GM12801 (cell line): ENCODE results near the gene CDK7.

Source experiments
- TF ChIP-seq, protein P1 (sequence below): IDR thresholded peaks from one replicate; pipeline ENCODE4 v1.5.1; 2011; ENCODE audit warnings: control low read depth; ENCODE audit not compliant: insufficient read length; ENCODE audit errors: extremely low read depth

CDK7 gene

DNA sequence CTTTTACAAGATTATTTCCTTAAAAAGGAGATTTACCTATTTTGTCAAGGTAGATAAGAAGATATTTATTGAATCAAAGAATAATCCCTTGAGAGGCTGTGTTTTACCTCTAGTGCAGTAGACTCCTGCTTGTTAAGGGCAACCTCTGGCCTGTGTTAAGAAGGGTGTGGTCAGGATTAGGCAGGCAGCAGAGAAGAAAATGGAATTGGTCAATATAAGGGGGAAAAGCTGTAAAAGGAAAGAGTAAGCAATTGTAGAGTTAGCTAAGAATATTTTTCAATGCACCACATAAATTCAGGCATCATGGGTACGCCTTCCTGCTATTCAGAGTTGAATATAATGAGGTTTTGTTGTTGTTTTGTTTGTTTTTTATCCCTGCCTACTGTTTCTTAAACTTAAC lies 91.7 kb downstream of the CDK7 start:
- TF ChIP-seq, protein P1, sequence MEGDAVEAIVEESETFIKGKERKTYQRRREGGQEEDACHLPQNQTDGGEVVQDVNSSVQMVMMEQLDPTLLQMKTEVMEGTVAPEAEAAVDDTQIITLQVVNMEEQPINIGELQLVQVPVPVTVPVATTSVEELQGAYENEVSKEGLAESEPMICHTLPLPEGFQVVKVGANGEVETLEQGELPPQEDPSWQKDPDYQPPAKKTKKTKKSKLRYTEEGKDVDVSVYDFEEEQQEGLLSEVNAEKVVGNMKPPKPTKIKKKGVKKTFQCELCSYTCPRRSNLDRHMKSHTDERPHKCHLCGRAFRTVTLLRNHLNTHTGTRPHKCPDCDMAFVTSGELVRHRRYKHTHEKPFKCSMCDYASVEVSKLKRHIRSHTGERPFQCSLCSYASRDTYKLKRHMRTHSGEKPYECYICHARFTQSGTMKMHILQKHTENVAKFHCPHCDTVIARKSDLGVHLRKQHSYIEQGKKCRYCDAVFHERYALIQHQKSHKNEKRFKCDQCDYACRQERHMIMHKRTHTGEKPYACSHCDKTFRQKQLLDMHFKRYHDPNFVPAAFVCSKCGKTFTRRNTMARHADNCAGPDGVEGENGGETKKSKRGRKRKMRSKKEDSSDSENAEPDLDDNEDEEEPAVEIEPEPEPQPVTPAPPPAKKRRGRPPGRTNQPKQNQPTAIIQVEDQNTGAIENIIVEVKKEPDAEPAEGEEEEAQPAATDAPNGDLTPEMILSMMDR: no peak
